Jurkat, Clone E6-1 (cell line): ENCODE measurements around the gene IGSF21.

Experiments used
- DNase-seq: peaks from one replicate; pipeline ENCODE4 v3.0.0-alpha.2; 2011; ENCODE audit warnings: low read depth, low spot score
- H3K4me3 ChIP-seq: 2 replicates; pipeline ENCODE4 v1.5.1; 2011; ENCODE audit warnings: mild to moderate bottlenecking, low read length, control low read depth, moderate library complexity

The IGSF21 gene

DNA sequence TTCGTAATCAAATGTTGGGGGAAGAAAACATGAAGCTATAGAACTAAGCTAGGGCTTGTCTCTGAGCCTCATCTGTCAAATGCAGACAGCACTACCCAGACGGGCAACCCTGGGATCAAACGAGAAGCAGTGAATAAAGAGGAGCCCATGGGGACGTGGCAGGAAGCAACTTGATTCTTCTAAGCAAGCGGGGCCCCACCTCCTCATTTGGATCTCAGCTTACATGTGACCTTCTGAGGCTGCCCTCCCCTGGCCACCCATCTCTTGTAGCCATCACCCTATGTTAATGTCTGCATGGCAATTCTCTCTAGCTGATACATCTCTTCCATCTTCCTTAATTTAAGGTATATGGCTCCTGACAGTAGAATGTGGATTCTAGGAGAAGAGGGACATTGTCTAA lies 171.3 kb downstream of the IGSF21 start:
- DNase-seq, result no peak

DNA sequence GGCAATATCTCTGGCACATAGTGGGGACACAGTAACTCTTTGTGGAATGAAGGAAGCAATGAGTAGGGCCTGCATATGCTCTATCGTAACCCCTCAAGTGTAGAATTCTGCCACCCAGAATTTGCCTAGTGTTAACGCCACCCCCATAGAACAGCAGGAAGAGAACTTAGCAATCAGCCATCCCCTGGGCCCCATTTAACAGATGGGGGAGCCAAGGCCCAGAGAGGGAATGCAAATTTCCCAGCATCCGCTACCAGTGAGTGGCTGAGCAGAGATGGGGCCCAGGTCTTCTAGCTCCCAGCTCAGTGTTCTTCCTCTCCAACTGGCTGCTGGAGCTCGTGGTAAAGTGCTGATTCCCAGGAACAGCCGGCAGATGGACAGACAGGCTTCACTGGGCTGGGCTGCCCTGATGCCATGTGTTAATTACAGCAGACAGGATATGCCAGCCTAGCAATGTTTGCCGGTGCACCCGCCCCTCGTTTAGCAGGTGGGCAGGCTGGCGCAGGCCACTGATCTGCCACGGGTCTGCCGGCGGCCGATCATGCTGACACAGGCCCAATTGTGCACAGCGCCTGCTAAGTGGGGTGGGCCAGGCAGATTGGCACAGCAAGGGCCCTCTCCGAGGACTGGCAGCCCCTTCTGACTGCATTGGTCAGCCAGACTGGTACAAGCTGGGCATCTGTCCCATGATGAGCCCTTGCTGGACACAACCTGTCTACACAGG lies 171.9 kb downstream of the IGSF21 start:
- DNase-seq, result no peak
- no peak overlapping the region for H3K4me3 ChIP-seq

More for the DNA sequence above, 171.3 kb downstream of the IGSF21 start:
- H3K4me3 ChIP-seq, result no peak overlapping the region

DNA sequence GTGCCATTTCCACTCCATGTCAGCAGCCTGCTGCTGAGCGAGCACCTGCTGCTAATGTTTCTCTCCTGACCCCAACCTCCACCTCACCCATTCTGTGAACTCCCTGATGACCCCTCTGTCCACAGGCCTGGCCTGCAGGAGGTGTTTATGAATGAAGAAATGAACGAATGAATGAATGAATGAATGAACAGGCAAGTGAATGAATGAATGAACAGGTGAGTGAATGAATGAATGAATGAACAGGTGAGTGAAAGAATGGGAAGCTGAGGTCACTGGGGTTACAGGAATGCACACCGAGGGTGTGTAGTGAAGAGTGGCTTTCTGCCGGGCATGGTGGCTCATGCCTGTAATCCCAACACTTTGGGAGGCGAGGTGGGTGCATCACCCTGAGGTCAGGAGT lies 173.4 kb downstream of the IGSF21 start:
- no peak for DNase-seq
- no peak overlapping the region for H3K4me3 ChIP-seq

DNA sequence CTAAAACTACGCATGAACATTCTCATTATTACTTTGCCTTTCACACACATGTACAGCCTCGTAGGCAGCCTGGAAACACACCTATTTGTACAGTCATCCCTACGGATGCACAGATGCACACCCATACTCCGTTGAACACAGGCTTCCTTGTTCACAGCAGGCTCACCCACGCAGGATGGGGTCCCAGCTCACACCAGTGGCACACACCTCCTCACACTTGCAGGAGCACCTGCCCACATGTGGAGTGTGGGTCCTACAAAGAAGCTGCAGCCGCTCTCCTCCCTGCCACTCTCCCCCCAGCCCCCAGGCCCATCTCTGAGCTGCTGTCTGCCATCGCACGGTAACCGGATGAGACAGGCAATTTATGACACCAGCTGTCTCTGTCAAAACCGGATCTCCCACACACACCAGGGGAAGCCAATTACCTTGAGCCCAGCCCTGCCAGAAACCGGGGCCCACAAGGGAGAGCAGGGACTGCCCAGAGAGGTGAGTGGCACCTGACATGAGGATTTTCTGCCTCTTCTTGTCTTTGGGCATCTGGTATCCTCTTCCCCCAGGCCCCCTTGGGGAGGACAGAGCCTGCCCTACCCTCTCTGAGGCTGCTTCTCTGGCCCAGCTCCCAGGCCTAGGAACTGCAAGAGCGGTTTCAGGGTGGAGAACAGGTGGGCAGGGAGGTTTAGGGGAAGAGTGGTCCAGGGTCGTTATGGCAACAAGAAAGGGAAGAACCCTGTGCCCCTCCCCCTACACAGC lies 175.4 kb downstream of the IGSF21 start:
- DNase-seq, result no peak
- no peak overlapping the region for H3K4me3 ChIP-seq

DNA sequence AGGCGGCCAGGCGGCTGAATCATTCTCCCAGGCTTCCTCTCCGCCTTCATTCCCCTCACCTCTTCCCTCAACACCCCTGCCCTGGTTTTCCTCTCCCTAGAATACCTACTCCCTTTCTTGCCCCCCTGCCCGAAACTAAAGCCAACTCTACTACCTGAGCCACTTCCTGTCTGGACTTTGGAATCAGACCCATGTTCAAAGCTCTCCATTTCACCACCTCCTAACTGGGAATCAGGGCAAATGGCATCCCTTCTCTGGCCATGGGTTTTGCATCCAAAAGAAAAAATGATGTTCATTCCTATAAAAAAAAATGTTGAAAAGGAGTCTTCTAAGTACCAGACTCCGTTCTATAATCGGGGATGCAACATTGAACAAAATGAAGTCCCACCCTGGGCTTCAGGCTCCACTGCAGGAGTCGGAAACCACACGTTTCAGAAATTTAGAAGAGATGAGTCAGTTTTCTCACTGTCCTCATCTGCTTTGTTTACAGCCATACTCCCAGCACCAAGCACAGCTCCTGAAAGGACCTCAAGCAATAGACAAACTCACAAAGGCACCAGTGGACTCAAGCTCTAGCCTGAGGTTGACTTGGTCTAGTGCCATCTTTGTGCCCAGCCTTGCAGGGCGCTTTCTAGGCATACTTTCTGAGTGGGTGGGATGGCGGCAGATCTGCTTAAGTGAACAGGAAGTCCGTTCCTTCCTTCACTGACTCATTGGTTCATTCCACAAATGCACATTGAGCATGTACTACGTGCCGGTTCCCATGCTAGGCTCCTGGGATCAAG lies 176.2 kb downstream of the IGSF21 start:
- no peak for DNase-seq
- no peak overlapping the region for H3K4me3 ChIP-seq

DNA sequence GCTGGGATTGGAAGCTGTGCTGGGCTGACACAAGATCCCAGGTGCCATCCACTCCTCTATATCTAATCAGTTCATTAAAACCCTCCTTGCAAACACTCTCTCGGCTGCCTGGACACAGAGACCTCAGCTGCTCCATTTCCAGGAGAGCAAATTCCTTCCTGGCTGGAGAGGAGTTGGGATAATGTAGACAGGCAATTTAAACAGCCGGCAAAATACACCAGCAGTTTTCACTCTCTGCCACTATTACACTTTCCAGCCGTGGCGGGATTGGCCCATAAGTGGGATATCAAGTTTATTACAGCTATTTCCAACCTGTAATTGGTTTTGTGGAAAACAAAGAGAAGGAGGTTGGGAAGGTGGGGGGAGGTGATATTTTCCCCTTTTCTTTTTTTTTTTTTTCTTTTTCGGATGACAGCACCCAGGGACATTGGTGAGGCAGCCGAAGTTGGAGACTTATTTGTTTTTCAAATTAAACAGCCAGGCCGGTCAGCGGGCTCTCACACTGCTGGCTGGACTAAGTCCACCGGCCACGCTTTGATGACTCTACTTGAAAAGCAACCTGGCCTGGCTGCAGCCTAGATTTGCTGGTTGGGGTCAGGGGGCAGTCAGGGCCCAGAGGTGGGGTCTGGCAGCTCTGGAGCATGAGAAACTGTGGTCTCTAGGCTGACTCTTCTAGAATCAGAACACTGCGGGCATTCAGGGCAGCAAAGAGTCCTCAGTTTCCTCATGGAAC lies 177.4 kb downstream of the IGSF21 start:
- DNase-seq, result no peak
- no peak overlapping the region for H3K4me3 ChIP-seq

DNA sequence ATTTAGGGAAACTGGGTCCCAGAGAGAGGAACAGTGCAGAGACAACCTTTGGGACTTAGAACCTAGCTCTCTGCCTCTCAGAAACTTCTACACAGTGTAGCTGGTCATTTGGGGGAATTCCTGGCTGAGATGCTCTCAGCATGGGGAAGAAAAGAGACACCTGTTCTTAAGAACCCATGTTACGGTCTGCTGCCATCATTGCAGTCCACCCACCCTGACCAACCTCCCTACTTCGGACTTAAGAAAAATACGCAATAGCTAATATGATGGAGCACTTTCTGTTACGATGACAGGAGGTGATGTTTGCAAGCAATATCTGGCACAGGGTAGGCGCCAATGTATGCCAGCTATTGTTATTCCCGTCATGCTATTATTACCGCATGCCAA lies 177.9 kb downstream of the IGSF21 start:
- no peak overlapping the region for H3K4me3 ChIP-seq
- DNase-seq, result no peak

DNA sequence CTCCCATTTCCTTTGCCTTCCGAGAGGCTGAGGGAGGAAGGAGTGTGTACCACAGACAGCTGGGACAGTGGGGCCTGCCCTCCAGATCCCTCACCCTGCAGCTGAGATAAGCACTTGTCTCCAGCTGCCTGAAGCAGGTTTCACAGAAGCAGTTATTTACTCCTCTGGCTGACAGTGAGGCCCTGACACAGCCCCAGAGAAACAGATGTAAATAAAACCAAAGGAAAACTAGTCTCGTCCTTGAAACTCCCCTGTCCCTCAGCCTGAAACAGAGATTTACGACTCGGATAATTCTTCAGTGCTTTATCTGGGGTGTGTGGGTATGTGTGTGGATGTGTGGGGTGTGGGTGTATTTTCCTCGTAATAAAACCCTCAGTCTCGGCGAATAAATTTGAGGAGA lies 181.1 kb downstream of the IGSF21 start:
- no peak overlapping the region for H3K4me3 ChIP-seq
- peak; percentile 62 for DNase-seq

DNA sequence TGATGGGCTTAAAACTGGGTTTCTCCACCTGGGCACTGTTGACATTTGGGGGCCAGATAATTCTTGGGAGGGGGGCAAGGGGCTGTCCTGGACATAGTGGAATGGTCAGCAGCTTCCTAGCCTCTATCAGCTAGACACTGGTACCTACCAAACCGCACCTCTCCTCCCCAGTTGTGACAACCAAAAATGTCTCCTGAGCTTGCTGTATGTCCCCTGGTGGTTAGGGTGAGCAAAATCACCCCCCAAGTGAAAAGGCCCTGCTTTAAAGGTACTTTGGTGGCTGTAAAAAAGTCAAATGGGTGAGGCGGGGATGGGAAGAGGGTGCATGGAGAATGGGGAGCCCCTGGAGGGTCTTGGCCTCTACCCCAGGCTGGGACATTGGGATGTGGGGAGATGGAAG lies 182.0 kb downstream of the IGSF21 start:
- DNase-seq, result no peak
- no peak overlapping the region for H3K4me3 ChIP-seq

DNA sequence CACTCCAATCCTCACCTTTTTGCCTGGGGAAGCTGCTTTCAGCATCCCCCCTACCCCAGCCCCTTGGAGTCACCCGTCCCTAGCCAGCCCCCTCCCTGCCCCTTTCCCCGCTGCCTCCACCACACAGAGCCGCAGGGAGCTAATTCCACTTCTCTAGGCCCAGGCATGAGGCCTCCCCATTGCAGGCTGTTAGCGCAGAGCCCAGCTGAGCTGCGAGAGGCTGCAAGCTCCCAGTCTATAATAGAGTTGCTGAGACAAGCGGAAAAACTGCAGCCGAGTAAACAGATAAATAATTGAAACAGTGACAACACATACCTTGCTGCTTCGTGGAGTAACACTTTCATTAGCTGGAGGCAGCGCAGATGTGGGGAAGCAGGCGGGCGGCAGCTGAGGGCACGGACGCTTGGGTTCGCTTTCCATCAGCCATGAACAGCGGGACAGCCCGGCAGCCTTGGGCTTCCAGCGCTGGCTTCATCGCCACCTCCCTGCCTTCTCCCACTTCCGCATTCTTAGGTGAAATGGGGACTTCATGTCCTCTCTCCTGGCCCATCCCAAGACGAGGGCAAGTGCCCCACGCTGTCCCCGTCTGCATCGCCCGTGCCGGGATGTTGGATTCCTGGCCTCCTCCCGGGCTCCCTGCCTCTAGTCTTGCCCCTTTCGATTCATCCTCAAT lies 183.3 kb downstream of the IGSF21 start:
- no peak for DNase-seq
- H3K4me3 ChIP-seq, result no peak overlapping the region

DNA sequence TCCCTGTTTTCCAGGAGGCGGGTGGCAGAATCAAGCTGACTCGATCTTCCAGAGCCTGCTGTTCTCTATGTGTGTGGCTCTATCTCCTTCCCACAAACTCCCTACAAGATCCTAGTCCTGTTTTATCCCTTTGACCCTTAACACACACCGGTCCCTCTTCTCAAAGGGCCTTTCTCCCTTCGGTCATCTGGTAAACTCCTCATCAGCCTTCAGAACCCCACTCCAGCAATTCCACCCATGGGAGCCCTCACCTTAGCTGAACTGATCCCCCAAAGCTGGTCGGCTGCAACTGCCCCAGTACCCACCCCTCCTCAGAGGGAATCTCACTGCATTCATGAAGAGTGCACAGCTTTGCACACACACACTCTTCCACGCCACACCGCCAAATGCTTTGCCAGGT lies 184.9 kb downstream of the IGSF21 start:
- no peak overlapping the region for H3K4me3 ChIP-seq
- DNase-seq, result no peak

DNA sequence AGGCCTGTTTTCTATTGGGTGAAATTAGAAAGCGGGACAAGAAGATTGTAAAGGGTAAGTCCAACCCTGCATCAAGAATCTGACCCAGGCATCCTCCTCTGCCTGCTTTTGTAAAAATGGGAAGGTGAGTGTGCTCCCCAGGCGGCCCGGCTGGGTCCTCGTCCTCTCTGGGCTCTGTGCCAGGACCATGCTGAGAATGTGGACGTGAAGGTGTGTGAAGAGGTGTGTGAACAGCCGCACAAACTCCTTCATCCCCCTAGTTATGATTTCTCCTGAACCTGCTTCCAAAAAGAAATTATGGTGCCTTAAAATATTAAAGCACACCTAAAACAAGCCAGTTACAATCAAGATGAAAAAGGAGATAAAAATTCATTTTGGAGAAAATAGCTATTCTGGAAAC lies 185.7 kb downstream of the IGSF21 start:
- H3K4me3 ChIP-seq, result no peak overlapping the region
- no peak for DNase-seq

DNA sequence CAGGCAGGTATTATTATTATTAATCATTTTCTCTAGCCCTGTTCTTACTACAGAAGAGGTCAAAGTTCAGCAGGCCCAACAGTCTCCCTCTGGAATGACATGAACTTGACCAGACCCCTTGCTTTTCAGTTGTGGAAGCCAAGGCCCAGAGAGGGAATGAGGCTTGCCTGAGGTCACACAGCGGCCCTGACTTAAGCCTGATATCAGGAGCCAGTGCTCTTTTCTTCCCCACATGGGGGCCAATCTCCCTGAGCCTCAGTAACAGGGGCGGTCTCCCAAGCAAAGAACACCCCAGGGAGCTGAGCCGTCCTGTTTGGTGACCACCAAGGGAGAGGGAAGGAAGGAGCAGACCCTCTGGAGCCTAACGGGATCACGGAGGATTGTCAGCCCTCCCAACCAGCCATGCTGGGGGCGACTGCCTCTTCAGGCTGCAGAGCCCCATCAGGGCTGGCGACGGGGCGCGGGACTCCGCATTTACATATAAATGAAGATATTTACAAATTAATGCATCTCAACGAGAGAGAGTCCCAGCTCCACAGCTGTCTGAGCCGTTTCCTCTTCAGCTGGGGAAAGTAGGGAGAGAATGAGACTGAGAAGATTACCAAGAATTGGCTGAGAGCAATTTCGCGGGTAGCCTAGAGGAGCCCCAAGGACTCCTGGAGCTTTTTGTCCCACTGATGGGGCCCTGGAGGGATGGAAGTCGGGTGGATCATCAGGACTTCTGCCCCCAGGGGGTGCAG lies 187.0 kb downstream of the IGSF21 start:
- no peak for DNase-seq

DNA sequence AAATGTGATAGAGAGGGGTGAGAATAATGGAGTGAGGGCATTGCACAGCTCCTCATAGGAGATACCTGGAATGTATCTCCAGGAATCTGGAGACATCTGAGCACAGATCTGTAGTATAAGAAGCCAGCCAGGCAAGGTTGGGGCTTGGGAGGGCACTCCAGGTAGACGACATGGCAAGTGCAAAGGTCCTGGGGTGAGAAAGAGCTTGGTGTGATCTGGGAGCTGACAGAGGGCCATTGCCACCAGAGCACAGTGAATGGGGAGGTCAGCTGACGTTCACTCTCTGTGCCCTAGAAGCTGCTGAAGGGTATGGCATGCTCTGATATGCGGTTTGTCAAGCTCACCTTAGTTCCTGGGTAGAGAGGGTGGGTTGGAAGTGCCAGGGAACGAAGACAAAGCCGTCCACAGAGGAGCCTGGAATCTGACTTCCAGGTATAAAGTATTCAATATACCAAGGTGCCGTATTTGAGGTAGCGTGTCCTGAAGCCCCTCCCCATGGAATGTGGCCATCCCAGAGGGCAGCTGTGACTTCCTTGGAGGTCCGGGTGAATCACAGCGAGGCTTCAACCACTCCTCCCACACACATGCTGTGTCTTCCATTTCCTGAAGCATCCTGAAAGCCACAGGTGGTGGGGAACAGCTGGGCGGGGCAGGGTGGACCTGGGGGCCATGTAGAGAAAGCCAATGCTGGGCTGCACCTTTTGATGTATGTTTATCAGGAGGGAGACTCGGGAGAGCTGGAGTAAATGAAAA lies 190.5 kb downstream of the IGSF21 start:
- no peak overlapping the region for H3K4me3 ChIP-seq
- DNase-seq, result no peak

More for the DNA sequence above, 187.0 kb downstream of the IGSF21 start:
- no peak overlapping the region for H3K4me3 ChIP-seq

DNA sequence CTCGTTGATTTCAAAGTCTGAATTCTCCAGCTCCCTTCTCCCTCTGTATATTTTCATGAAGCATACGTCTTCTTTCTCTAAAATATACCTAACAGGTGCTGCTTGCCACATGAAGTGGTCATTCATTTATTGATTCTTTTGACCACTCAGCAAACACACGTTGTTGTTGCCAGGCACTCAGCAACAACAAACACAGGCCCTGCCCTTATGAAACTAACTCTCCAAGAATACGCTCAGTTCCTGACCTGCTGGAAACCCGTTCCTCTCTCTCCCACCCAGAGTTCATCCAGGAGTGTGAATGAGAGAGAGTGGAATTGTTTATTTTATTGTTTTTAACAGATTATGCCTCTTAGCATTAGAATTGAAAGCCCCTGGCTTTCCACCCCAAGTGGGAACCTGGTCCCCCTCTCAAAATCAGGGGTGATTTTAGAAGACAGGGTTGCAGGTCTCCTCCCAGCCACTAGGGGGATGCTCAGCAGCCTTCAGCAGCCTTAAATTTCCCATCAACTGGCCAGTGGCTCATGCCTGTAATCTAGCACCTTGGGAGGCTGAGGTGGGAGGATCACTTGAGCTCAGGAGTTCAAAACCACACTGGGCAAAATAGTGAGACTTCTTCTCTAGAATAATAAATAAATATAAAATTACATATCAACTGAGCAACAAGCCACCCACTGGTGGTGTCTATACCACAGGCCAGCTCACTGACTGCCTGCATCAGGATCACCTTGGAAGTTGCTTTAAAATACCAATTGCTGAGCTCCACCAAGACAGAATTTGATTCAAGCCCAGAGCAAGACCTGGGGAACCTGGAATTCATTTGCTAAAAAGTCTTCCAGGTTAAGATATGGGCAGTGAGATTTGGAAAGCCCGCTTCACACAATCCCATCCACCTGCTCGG lies 192.1 kb downstream of the IGSF21 start:
- no peak overlapping the region for H3K4me3 ChIP-seq
- DNase-seq, result no peak

DNA sequence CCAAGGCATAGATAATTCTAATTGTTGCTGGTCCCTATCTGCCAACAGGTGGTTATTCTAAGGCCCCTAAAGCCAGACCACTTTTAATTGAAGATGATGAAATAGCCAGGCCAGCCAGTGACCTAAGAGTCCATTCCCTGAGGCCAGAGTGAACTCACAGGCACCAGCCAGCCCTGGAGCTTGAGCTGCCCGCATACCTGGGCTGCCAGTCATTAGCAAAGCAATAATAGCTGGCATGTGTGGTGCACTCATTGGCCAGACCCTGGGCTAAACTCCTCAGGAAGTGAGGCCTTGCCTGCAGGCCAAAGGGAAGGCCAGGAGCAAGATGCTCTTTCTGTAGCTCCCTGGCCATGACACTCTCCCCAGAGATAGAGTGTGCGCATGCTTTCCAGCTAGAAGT lies 192.8 kb downstream of the IGSF21 start:
- no peak for DNase-seq
- H3K4me3 ChIP-seq, result no peak overlapping the region
